Stimulated activated CD4-positive, alpha-beta T cell treated with anti-CD3 and anti-CD28 coated beads, Interleukin-12 subunit alpha, Interleukin-12 subunit beta, amount 100 ng/mL, for 48 hours (primary cell): ENCODE data around the gene ZNF672.
A peak's percentile ranks its signal among the peaks of the same experiment; 100 is the strongest.
"Not testable (repeated sequence)": the region's sequence is repeated elsewhere in the genome, so short reads cannot be mapped to it uniquely, and the experiment has no call there.

Experiments used
- DNase-seq, 3 donors: peaks; one replicate each; pipeline ENCODE4 v3.0.0-alpha.2; 2020; ENCODE audit warnings: low read depth in 2 of 3, low spot score in 1 of 3

The ZNF672 gene

GRCh38 chr1:248812736-248813425, 25.1 kb upstream of the ZNF672 start:
- DNase-seq = no peak

DNA sequence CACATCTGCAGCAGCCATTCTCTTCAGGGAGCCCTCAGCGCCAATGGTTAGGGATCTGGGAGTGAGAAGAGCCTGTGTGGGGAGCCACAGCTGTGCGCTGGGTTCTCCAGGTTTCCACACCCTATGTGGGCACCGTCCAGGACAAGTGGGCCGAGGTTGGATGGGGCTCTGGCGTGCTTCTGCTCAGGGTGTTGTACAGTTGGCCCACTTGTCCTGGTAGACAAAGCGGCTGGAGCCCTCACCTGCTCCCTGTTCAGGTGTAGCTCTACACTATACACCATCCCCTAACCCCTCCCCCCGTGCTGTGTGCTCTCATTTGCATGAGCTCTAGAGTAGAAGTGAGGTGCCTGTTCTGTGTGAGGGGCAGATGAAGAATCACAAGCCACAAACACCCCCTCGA, 24.5 kb upstream of the ZNF672 start:
- DNase-seq = no peak

GRCh38 chr1:248814351-248814750, 23.7 kb upstream of the ZNF672 start:
- no peak for DNase-seq

GRCh38 chr1:248815407-248816034, 22.5 kb upstream of the ZNF672 start:
- DNase-seq = no peak

GRCh38 chr1:248816042-248816851, 21.8 kb upstream of the ZNF672 start:
- no peak for DNase-seq

DNA sequence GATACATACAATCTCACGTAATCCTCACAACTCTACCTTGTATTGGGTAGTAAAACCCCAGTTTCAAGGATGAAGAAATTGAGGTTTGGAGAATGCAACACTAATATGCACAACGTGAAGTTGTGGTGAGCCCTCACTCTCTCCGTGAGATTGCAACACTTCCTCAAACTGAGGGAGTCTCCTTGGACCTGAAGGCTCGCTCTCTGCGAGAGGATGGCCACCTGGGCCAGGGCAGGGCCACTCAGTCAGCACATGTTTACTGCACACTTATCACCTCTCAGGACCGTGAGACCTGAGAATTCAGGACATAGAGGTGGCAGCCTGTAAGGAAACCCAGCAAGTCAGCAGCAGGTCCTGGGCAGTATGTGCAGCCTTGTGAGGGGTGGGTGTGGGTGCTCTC, 21.0 kb upstream of the ZNF672 start:
- no peak for DNase-seq

GRCh38 chr1:248818505-248819374, 19.3 kb upstream of the ZNF672 start:
- no peak for DNase-seq

GRCh38 chr1:248820041-248820585, 17.9 kb upstream of the ZNF672 start:
- DNase-seq = no peak

DNA sequence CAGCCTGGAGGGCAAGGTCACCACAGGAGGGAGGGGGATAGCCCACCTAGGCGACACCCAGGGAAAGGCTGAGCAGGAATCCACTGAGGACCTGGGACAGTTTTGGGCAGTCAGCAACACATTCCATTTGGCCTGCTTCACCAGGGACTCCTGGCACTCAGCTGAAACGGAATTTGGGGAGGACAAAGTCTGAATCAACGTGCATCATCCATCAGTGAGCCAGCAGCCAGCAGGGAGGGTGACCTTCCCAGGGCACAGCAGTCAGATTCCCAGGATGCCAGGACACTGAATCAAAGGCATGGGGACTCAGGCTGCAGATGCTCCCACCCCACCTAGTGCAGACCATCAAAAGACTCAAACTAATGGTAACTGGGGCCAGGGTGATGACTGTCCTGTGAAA, 16.9 kb upstream of the ZNF672 start:
- DNase-seq = no peak

- DNase-seq = no peak
Observed at GRCh38 chr1:248821641-248822040, 16.4 kb upstream of the ZNF672 start.

DNA sequence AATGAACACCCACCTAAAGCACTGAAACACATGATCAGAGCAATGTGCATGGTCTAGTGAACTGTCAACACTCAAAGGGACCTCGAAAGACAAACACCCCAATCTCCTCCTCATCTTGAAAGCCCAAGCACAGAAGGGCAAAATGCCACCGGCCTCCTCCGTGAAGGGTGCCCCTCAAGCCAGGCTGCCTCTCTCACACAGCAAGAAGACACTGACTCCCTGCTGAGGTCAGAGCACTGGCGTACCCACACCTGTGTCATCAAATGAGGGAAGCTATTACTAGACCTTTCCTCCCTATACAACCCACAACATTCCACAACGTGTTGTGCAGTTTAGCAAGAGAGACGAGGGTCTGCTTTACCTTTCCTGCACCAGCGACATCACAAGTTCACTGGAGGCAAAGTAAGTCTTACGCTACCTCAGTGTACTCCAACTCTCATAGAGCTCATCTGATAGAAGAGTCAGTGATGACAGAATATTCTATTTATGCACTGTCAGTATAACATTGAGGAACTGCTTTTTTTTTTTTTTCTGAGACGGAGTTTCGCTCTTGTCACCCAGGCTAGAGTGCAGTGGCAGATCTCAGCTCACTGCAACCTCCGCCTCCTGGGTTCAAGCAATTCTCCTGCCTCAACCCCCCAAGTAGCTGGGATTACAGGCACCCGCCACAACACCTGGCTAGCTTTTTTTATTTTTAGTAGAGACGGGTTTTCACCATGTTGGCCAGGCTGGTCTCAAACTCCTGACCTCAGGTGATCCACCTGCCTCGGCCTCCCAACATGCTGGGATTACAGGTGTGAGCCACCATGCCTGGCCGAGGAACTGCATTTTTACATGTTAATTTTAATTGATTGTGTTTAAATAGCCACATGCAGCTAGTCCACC, 15.6 kb upstream of the ZNF672 start:
- no peak for DNase-seq

DNA sequence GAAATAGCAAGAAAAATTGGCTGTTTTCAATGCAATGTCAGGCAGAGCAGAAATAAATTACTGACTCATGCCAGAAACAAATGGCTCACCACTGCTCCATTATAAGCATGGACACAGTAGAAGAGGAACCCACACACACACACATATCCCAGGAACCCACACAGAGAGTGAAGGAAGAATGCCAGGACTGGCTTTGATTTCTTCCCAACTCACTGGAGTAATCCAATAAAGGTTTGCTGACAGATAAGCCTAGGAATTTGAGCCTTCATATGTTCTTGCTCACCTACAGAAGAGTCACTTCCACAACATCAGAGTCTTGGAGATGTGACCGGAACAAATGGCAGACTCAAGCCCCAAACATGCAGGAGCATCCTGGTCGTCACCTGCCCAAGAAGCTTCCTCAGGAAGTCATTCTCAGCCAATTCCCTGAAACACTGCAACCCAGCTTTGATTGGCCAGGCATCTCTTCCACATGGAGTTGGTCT, 14.5 kb upstream of the ZNF672 start:
- DNase-seq = no peak

- no peak for DNase-seq
Observed at GRCh38 chr1:248824301-248824700, 13.7 kb upstream of the ZNF672 start.

- no peak for DNase-seq
Observed at GRCh38 chr1:248824701-248825100, 13.3 kb upstream of the ZNF672 start.

DNA sequence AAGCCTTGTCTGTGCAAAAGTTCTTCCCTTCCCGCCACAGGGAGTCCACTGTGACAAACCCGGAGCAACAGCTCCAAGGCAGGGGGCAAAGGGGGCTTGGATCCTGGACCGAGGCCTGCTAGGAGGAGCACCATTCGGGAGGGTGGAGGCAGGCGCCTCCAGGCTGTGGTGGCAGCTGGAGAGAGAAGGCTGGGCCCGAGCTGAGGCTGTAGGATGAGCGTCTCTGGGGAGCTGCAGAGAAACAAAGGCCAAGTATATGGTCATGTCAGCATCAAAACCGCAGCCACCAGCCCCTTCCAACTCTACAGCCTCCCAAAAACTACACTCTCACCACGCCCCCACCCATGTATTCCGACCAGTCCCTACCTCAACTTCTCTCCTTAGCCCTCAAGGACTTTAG, 12.9 kb upstream of the ZNF672 start:
- no peak for DNase-seq

DNA sequence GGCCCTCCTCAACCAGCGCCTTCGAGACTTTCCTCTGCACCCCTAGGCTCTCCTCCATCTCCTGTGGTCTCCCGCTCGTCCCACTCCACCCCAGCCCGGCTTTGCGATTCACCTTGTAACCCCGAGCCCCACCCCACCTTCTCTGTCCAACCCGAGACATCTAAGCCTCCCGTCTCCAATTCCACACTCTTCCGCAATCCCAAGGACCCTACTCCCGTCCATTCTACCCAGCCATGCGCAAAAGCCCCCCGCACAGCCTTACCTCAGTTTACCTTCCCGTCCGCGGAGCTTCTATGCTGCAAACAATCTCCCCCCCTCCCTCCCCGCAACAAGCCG, 12.5 kb upstream of the ZNF672 start:
- DNase-seq = no peak

DNA sequence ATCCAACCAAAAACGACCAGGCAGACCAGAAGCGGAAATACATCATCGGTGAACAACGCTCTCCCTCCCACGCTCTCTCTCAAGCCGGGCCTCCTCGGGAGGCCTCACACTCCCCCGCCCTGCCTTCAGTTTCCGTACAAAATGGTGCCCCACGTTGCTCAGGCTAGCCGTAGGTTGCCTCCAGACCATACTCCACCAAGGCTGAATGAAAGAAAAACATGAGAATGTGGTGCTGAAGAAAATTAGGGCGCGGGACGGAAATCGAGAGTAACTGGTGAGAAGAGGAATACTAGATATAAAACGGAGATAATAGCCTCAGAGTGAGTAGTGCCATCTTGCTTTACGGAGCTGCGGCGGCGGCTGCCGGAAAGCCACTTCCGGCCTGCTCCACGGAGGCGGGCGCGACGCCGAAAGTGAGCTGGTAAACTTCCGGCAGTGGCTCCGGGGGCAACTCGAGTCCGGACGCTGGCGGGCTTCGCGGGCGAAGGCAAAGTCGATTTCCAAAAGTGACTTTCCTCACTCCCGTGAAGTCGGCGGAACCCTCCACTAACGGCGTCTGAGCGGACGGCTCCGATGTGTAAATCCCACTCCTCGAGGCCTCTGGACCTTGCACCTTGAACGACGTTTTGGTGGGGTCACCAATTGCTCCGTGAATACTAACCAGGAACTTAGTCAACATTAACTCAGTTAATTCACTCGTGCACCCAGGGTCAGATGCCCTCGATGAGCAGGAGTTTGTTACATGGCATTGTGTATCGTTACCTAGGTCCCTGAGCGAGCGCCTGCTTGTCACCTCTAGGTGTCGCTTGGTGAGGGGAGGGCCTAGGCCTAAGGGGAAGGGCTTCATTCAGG, 11.9 kb upstream of the ZNF672 start, which contains the start of gene SH3BP5L:
TSS of gene SH3BP5L (minus strand) at position 7 of the 852 bp plus-strand sequence. CDS start 980 bp downstream, outside the sequence.
- DNase-seq = peak; percentile 83 to 88 (median 86)

- DNase-seq = no peak
Observed at GRCh38 chr1:248828845-248829244, 9.2 kb upstream of the ZNF672 start.

DNA sequence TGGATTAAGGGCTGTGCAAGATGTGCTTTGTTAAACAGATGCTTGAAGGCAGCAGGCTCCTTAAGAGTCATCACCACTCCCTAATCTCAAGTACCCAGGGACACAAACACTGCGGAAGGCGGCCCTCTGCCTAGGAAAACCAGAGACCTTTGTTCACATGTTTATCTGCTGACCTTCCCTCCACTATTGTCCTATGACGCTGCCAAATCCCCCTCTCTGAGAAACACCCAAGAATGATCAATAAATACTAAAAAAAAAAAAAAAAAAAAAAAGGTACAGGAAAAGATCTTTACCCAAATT, 7.4 kb upstream of the ZNF672 start:
- DNase-seq = not testable (repeated sequence)
